GM12872 (cell line): ENCODE data around the gene GPR150.

Experiments
- TF ChIP-seq, protein P1 (sequence below): IDR thresholded peaks from 3 replicates; pipeline ENCODE4 v1.5.1; 2011; ENCODE audit warnings: low read depth, mild to moderate bottlenecking, low read length, moderate library complexity; ENCODE audit not compliant: insufficient read depth

The GPR150 gene

DNA sequence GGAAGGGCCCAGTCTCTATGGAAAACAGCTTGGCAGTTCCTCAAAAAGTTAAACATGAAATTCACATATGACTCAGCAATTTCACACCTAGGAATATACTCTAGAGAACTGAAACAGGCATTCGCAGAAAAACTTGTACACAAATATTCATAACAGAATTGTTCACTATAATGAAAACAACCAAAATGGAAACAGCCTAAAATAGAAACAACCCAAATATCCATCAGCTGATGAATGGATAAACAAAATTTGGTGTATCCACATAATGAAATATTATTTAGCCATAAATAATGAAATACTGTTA lies 4.8 kb upstream of the GPR150 start:
- TF ChIP-seq, protein P1, sequence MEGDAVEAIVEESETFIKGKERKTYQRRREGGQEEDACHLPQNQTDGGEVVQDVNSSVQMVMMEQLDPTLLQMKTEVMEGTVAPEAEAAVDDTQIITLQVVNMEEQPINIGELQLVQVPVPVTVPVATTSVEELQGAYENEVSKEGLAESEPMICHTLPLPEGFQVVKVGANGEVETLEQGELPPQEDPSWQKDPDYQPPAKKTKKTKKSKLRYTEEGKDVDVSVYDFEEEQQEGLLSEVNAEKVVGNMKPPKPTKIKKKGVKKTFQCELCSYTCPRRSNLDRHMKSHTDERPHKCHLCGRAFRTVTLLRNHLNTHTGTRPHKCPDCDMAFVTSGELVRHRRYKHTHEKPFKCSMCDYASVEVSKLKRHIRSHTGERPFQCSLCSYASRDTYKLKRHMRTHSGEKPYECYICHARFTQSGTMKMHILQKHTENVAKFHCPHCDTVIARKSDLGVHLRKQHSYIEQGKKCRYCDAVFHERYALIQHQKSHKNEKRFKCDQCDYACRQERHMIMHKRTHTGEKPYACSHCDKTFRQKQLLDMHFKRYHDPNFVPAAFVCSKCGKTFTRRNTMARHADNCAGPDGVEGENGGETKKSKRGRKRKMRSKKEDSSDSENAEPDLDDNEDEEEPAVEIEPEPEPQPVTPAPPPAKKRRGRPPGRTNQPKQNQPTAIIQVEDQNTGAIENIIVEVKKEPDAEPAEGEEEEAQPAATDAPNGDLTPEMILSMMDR = no peak

DNA sequence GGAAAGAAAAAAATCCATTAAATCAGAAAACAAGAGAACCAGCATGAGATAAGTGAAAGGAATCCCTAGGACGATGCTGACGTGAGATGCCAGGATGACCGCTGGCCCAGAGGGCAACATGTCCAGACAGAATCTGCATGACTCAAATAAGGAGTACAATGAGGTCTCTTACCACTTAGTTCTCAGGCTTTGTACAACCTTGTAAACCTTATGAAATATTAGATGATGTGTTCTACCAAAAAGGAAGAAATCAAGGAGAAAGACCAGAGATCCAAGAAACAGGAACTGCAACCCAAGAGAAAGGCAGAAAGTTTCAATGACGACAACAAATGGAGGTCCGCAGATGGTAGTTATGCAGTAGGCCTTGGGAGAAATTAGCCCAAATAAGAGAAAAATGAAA lies 2.8 kb upstream of the GPR150 start:
- TF ChIP-seq, protein P1 = no peak

DNA sequence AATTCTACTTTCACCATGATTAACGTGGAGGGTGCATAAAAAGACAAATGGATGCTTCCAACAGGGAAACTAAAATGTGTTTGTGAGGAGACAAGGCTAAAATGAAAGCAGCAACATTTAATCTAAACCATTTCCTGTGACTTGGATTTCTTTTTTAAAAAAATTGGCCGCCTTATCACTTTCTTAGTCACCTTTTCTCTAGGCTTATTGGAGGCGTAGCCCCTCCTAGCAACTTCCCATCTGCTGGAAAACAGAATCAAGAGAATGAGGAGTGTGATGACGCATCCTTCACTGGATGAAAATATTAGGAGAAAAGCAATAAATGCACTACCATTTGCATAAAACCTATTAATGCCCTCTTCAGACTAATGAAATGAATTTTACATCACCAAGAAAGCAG lies 791 bp upstream of the GPR150 start:
- TF ChIP-seq, protein P1 = no peak

DNA sequence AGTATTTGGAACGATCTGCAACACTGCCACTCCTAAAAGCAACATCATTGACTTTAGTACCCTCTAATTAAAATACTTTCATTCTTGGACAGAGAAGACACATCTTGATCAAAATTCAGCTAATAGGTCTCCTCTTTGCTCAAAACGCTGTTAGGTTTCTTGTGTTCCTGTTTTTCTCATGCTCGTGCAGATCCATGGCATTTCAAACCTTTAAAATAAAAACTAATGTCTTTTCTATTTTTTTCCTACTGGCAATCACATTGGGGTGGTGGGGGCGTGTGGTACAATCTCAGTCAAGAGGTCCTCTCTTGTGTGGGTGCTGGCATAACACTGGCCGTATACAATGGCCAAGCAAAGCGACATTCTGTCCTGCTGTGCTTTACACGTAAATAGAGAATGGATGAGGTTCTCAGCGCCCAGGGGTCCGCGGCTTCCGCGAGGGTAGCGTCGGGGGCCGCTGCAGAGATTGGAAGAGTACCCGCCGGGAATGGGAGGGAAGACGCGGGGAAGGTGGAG lies 315 bp upstream of the GPR150 start:
- TF ChIP-seq, protein P1 = no peak

DNA sequence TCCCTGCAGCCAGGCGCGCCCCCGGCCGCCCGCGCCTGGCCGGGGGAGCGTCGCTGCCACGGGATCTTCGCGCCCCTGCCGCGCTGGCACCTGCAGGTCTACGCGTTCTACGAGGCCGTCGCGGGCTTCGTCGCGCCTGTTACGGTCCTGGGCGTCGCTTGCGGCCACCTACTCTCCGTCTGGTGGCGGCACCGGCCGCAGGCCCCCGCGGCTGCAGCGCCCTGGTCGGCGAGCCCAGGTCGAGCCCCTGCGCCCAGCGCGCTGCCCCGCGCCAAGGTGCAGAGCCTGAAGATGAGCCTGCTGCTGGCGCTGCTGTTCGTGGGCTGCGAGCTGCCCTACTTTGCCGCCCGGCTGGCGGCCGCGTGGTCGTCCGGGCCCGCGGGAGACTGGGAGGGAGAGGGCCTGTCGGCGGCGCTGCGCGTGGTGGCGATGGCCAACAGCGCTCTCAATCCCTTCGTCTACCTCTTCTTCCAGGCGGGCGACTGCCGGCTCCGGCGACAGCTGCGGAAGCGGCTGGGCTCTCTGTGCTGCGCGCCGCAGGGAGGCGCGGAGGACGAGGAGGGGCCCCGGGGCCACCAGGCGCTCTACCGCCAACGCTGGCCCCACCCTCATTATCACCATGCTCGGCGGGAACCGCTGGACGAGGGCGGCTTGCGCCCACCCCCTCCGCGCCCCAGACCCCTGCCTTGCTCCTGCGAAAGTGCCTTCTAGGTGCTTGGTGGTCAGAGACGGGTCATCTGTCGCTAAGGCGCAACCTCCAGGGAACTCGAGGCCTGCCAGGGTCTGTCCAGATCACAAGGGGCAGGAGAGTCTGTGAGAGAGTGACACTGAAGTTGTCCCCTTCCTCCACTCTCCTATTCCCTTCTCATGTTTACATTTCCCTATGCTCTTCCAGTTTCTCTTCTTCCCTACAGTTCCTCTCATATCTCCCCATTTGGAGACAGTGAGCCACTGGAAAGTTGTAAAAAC lies 1.3 kb downstream of the GPR150 start:
- TF ChIP-seq, protein P1 = no peak

DNA sequence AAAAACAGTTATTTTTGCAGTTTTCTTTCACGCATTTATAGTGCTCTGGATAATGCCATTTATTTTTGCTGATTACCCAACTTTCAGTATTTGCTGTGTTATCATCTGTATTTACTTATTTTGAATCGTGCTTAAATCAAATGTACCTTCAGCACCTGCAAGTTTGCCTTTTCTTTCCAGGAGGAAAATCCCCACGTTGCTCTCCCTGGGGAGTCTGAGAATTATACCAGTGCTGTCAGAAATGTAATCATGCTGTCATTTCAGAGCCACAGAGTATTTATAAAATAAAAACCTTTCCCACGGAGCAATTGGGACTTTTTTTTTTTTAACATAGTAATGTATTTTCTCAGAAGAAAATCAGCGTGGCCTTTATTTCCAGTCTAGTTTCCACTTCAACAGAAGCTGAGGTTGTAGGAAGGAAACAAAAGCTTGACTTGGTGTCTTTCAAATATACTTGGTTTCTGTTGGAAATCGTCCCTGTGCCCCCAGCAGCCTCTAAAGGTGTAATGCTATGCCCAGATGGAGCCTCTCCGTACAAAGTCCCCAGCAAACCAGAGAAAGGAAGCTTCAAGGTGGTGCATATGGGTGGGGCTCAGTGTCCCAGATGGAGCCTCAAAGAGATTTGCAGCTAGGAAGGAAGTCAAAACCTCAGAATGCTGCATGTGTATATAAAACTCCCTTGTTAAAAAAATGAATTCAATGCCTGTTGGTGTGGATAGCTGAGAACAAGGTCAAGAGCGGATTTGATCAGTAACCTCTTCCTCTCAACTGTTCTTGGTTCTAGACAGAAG lies 2.1 kb downstream of the GPR150 start:
- TF ChIP-seq, protein P1 = no peak

DNA sequence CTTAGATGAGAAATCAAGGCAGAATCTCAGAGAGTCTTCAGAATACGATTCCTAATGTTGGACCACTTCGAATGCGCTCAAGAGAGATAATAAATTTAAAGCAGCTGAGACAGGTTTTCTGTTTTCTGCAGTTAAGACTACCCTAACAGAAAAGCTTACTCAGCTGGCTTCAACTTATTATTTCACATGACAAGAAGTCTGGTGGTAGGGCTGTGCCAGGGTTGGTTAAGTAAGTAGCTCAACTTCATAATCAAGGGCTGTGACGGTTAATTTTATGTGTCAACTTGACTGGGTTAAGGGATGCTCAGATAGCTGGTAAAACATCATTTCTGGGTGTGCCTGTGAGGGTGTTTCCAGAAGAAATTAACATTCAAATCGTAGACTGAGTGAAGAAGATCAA lies 3.8 kb downstream of the GPR150 start:
- TF ChIP-seq, protein P1 = no peak
